HepG2 (cell line): ENCODE measurements around the gene COPS4. TPM values are rescaled to one million over a fixed set of nuclear protein-coding genes. Genes with fewer than 3 reads are reported as not detected.

ENCODE experiments used
- ARHGAP35 ChIP-seq: sonication (generic); formaldehyde crosslinking; IDR thresholded peaks from 2 replicates; pipeline ENCODE4 v1.9.0; 2022; ENCODE audit warnings: mild to moderate bottlenecking, inconsistent platforms, moderate library complexity, missing genetic modification reagents, borderline replicate concordance
- DR1 ChIP-seq: sonication (generic); formaldehyde crosslinking; IDR thresholded peaks from 2 replicates; pipeline ENCODE4 v1.8.0; 2021; ENCODE audit warnings: mild to moderate bottlenecking, missing genetic modification reagents, inconsistent platforms
- ETV5 ChIP-seq: IDR thresholded peaks from 2 replicates; pipeline ENCODE4 v1.6.1; 2018; ENCODE audit warnings: missing biosample characterization, missing genetic modification reagents, inconsistent platforms, borderline replicate concordance
- GABPA ChIP-seq, 2 experiments: IDR thresholded peaks; 2 replicates each; pipeline ENCODE4 v1.6.1; 2011 to 2016; ENCODE audit warnings: low read depth in 2 of 2, low read length in 1 of 2, missing biosample characterization in 1 of 2, missing genetic modification characterization in 1 of 2
- JUND ChIP-seq: sonication (generic); formaldehyde crosslinking; IDR thresholded peaks from 2 replicates; pipeline ENCODE4 v1.8.0; 2022; ENCODE audit warnings: mild to moderate bottlenecking, missing genetic modification reagents
- KDM5A ChIP-seq: fragments of 200-600 bp; sonication (generic); IDR thresholded peaks from 2 replicates; pipeline ENCODE4 v1.7.0; 2018; ENCODE audit warnings: antibody characterized with exemption, mild to moderate bottlenecking, low read length, borderline replicate concordance
- NFRKB ChIP-seq: fragments of 450-650 bp; IDR thresholded peaks from 2 replicates; pipeline ENCODE4 v1.6.1; 2017
- NR1H2 ChIP-seq: sonication (generic); formaldehyde crosslinking; IDR thresholded peaks from 2 replicates; pipeline ENCODE4 v1.8.1; 2022; ENCODE audit warnings: low read depth, missing genetic modification reagents, borderline replicate concordance
- PCBP2 ChIP-seq: fragments of 200-400 bp; formaldehyde crosslinking; optimal IDR thresholded peaks from 2 replicates; pipeline ENCODE3; 2018; ENCODE audit warnings: low read length, low read depth; ENCODE audit not compliant: poor library complexity, severe bottlenecking
- POLR2AphosphoS5 ChIP-seq: IDR thresholded peaks from 2 replicates; pipeline ENCODE4 v1.6.1; 2012; ENCODE audit warnings: low read depth, low read length
- RBM22 ChIP-seq: fragments of 200-400 bp; formaldehyde crosslinking; optimal IDR thresholded peaks from 2 replicates; pipeline ENCODE3; 2017; ENCODE audit warnings: mild to moderate bottlenecking, low read length, moderate library complexity
- SIX1 ChIP-seq: sonication (generic); formaldehyde crosslinking; IDR thresholded peaks from 2 replicates; pipeline ENCODE4 v1.4.0; 2020; ENCODE audit warnings: missing genetic modification reagents, borderline replicate concordance
- SIX4 ChIP-seq: sonication (generic); formaldehyde crosslinking; IDR thresholded peaks from 2 replicates; pipeline ENCODE4 v1.4.0; 2020; ENCODE audit warnings: missing genetic modification reagents
- TBL1XR1 ChIP-seq: fragments of 150-350 bp; IDR thresholded peaks from 2 replicates; pipeline ENCODE4 v1.6.1; 2014; ENCODE audit warnings: borderline replicate concordance, low read length; ENCODE audit not compliant: partially characterized antibody
- TCF7L2 ChIP-seq: IDR thresholded peaks from 2 replicates; pipeline ENCODE4 v1.6.1; 2011; ENCODE audit warnings: mild to moderate bottlenecking, low read depth, low read length, moderate library complexity
- TFDP2 ChIP-seq: sonication (generic); formaldehyde crosslinking; IDR thresholded peaks from 2 replicates; pipeline ENCODE4 v1.4.0; 2020; ENCODE audit warnings: missing genetic modification reagents
- ZBED4 ChIP-seq: sonication (generic); formaldehyde crosslinking; IDR thresholded peaks from 2 replicates; pipeline ENCODE4 v1.4.0; 2020; ENCODE audit warnings: missing genetic modification reagents, borderline replicate concordance
- ZBTB3 ChIP-seq: sonication (generic); formaldehyde crosslinking; IDR thresholded peaks from 2 replicates; pipeline ENCODE4 v1.4.0; 2020; ENCODE audit warnings: low read depth, mild to moderate bottlenecking, moderate library complexity, missing genetic modification reagents, borderline replicate concordance
- ZNF292 ChIP-seq: sonication (generic); formaldehyde crosslinking; IDR thresholded peaks from 2 replicates; pipeline ENCODE4 v1.8.1; 2022; ENCODE audit warnings: mild to moderate bottlenecking, low read depth, missing genetic modification reagents, borderline replicate concordance
- ZNF788 ChIP-seq: sonication (generic); formaldehyde crosslinking; IDR thresholded peaks from 2 replicates; pipeline ENCODE4 v1.5.0; 2020; ENCODE audit warnings: mild to moderate bottlenecking, missing genetic modification reagents, borderline replicate concordance
- ZNF883 ChIP-seq: sonication (generic); formaldehyde crosslinking; IDR thresholded peaks from 2 replicates; pipeline ENCODE4 v1.5.1; 2020; ENCODE audit warnings: mild to moderate bottlenecking, missing genetic modification reagents; ENCODE audit errors: not compliant biosample characterization
- polyA plus RNA-seq, 8 experiments: library from polyadenylated mRNA; depleted of rRNA in 3 of 8; stranded (reverse) in 7 of 8; unstranded in 1 of 8; fragments of >200 nt; fragmentation: Illumina TruSeq in 4 of 8; extraction: Trizol in 4 of 8; gene quantifications; 2 replicates each; pipeline versions ENCODE4 v1.2.1 to v1.2.3, GENCODE V29; 2011 to 2016; ENCODE audit warnings: low read depth in 4 of 8, missing spikeins in 1 of 8, mixed read lengths in 1 of 8; ENCODE audit not compliant: insufficient read depth in 1 of 8
- total RNA-seq, 5 experiments: library from RNA; depleted of rRNA; stranded (reverse); fragments of >200 nt; fragmentation: Illumina TruSeq; extraction: Trizol; gene quantifications; 2 replicates each; pipeline ENCODE4 v1.2.3, GENCODE V29; 2016; ENCODE audit warnings: low read depth in 1 of 5
- TF ChIP-seq, protein P1 (sequence below): IDR thresholded peaks from 2 replicates; pipeline ENCODE4 v1.6.1; 2016; ENCODE audit warnings: missing biosample characterization, missing genetic modification reagents, low read depth

COPS4 gene
- total and polyA plus RNA-seq, 2 of the 13 experiments (the other 11 are each of a cell fraction or from before 2014, with no cell fraction given): 28.8 to 52.5 TPM

- TF ChIP-seq ZBTB3 (CRISPR knock-in tag) (peak; percentile 50; the same call in 1 of the 2 replicates), ZNF292 (CRISPR knock-in tag) (peak; percentile 51; the same call in 1 of the 2 replicates), DR1 (CRISPR knock-in tag) (no peak; the same call in 1 of the 2 replicates), POLR2AphosphoS5 (peak; percentile 78), JUND (CRISPR knock-in tag) (no peak), SIX1 (CRISPR knock-in tag) (peak; percentile 26; the same call in 1 of the 2 replicates), NR1H2 (no peak), SIX4 (CRISPR knock-in tag) (peak; percentile 32; the same call in 1 of the 2 replicates), ZNF788 (peak; percentile 79; the same call in 1 of the 2 replicates), TCF7L2 (no peak), TFDP2 (CRISPR knock-in tag) (peak; percentile 96), ARHGAP35 (0 out of 2 replicates have a peak, but pooled peaks have one; percentile 41), NFRKB (no peak), ZBED4 (CRISPR knock-in tag) (no peak), PCBP2 (no peak), RBM22 (no peak), ZNF883 (no peak), KDM5A (no peak; the same call in 1 of the 2 replicates), TBL1XR1 (no peak), ETV5 (CRISPR knock-in tag) (peak; percentile 61; the same call in 1 of the 2 replicates), GABPA (IDR thresholded peaks at IDR 0.05; ENCODE audit: low read depth, low read length) (peak; percentile 62; the same call in 1 of the 2 replicates), GABPA (CRISPR knock-in tag; IDR thresholded peaks at IDR 0.05; ENCODE audit: low read depth) (peak; percentile 84)
- TF ChIP-seq, protein P1, sequence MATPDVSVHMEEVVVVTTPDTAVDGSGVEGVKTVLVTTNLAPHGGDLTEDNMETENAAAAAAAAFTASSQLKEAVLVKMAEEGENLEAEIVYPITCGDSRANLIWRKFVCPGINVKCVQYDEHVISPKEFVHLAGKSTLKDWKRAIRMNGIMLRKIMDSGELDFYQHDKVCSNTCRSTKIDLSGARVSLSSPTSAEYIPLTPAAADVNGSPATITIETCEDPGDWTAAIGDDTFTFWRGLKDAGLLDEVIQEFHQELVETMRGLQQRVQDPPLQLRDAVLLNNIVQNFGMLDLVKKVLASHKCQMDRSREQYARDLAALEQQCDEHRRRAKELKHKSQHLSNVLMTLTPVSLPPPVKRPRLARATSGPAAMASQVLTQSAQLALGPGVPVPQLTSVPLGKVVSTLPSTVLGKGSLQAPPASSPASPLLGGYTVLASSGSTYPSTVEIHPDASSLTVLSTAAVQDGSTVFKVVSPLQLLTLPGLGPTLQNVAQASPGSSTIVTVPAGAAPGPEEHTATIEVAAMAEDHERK (CRISPR knock-in tag): peak; percentile 66; the same call in 1 of the 2 replicates
These were observed 22.1 kb upstream of the COPS4 start (continued) for GRCh38 chr4:83012687-83013419.
